Gastrocnemius medialis (tissue), 4 donors: ENCODE data around the gene OCEL1.

Experiments used
- CTCF ChIP-seq, 5 experiments: fragments of 450-650 bp in 3 of 5; fragments of 200-600 bp in 2 of 5; sonication (generic) in 2 of 5; IDR thresholded peaks in 4 of 5; conservative IDR thresholded peaks in 1 of 5; 1 replicate in 4 of 5; 2 replicates in 1 of 5; pipeline ENCODE4 v1.5.1; 2016 to 2019; ENCODE audit warnings: antibody characterized with exemption in 5 of 5, mild to moderate bottlenecking in 3 of 5, moderate library complexity in 3 of 5
- POLR2A ChIP-seq, 2 donors: fragments of 450-650 bp; IDR thresholded peaks; one replicate each; pipeline ENCODE4 v1.6.1; 2017; ENCODE audit warnings: antibody characterized with exemption in 2 of 2, mild to moderate bottlenecking in 2 of 2, moderate library complexity in 2 of 2

GRCh38 chr19:17260842-17261325 is 34.9 kb downstream of the OCEL1 start:
- TF ChIP-seq POLR2A (IDR thresholded peaks at IDR 0.05) (no peak), CTCF (IDR thresholded peaks at IDR 0.05 in 4 of 5, conservative IDR thresholded peaks at IDR 0.05 in 1 of 5) (peak; percentile 76 to 94 (median 88))
